Uterus (tissue), 4 donors: ENCODE results near the gene TIGD1. TPM values are rescaled to one million over a fixed set of nuclear protein-coding genes. Genes with fewer than 3 reads are reported as not detected.

Source experiments
- DNase-seq, 2 donors: peaks; one replicate each; pipeline ENCODE4 v3.0.0-alpha.2; 2019 to 2020
- H3K27ac ChIP-seq, 2 donors: fragments of 200-600 bp; sonication (generic); 1 replicate in 1 of 2; 2 replicates in 1 of 2; pipeline ENCODE4 v1.5.1; 2016 to 2018
- H3K27me3 ChIP-seq, 2 donors: fragments of 200-600 bp; sonication (generic); one replicate each; pipeline ENCODE4 v1.5.1; 2018 to 2019; ENCODE audit warnings: control low read depth in 1 of 2
- H3K36me3 ChIP-seq, 2 donors: fragments of 200-600 bp; sonication (generic); one replicate each; pipeline ENCODE4 v1.5.1; 2019; ENCODE audit warnings: control low read depth in 1 of 2
- H3K4me1 ChIP-seq, 2 donors: fragments of 200-600 bp; sonication (generic); one replicate each; pipeline ENCODE4 v1.5.1; 2018 to 2019; ENCODE audit warnings: control low read depth in 1 of 2
- H3K4me3 ChIP-seq, 2 donors: fragments of 200-600 bp; sonication (generic); 1 replicate in 1 of 2; 2 replicates in 1 of 2; pipeline ENCODE4 v1.5.1; 2018 to 2019; ENCODE audit warnings: mild to moderate bottlenecking in 1 of 2
- H3K9me3 ChIP-seq, 2 donors: fragments of 200-600 bp; sonication (generic); one replicate each; pipeline ENCODE4 v1.5.1; 2019; ENCODE audit warnings: control low read depth in 1 of 2
- CTCF ChIP-seq, 4 experiments: fragments of 200-600 bp in 2 of 4; fragments of 450-650 bp in 2 of 4; sonication (generic) in 2 of 4; IDR thresholded peaks; one replicate each; pipeline ENCODE4 v1.5.1; 2016 to 2019; ENCODE audit warnings: antibody characterized with exemption in 4 of 4, mild to moderate bottlenecking in 2 of 4, moderate library complexity in 1 of 4
- POLR2A ChIP-seq, 2 donors: fragments of 450-650 bp; IDR thresholded peaks; one replicate each; pipeline ENCODE4 v1.6.1; 2016; ENCODE audit warnings: antibody characterized with exemption in 2 of 2, mild to moderate bottlenecking in 1 of 2, moderate library complexity in 1 of 2
- intact Hi-C: fragments of 100-400 bp; cut with DNase I; formaldehyde crosslinking; loops from one replicate; pipeline ENCODE4 v1.15.1; 2023; ENCODE audit warnings: low total_unique reads
- total RNA-seq, 4 donors: library from RNA; depleted of rRNA in 3 of 4; stranded (reverse); fragments of >200 nt in 3 of 4; gene quantifications; one replicate each; pipeline versions ENCODE4 v1.1.0 to v1.2.4, GENCODE V29; 2014 to 2023
- donor health status: DM: yes; HTN: yes; CAD: no.

The TIGD1 gene
- total RNA-seq, 4 donors from 2014 or later: 4.6 to 8.5 (median 5.0) TPM

GRCh38 chr2:232539298-232540231 lies 10.8 kb downstream of the TIGD1 start, which contains the start of gene CHRNG:
CHRNG (plus strand) TSS chr2:232539692; CDS start chr2:232539748, 56 bp downstream.
- no peak within 1 kb of the TSS for H3K27ac ChIP-seq
- intact Hi-C loops: no loop called here
- DNase-seq: no peak
- no peak within 1 kb of the TSS for H3K4me3 ChIP-seq
- no peaks in the 10 kb centered on the region for H3K9me3 ChIP-seq
- H3K27me3 ChIP-seq: no peaks in the 10 kb centered on the region
- H3K4me1 ChIP-seq: no peaks in the 10 kb centered on the region
- no peaks in the 10 kb centered on the region for H3K36me3 ChIP-seq
- no peak for TF ChIP-seq POLR2A (IDR thresholded peaks at IDR 0.05)
- no peak for TF ChIP-seq CTCF (IDR thresholded peaks at IDR 0.05)

GRCh38 chr2:232538671-232539070 lies 11.7 kb downstream of the TIGD1 start:
- intact Hi-C loops: no loop called here
- DNase-seq: no peak
- H3K4me3 ChIP-seq: no peak overlapping the region
- H3K4me1 ChIP-seq: no peaks in the 10 kb centered on the region
- TF ChIP-seq POLR2A (IDR thresholded peaks at IDR 0.05) (no peak), CTCF (IDR thresholded peaks at IDR 0.05) (no peak)
- H3K27ac ChIP-seq: no peak overlapping the region
- no peaks in the 10 kb centered on the region for H3K9me3 ChIP-seq
- no peaks in the 10 kb centered on the region for H3K27me3 ChIP-seq
- H3K36me3 ChIP-seq: no peaks in the 10 kb centered on the region

GRCh38 chr2:232537499-232537898 lies 12.9 kb downstream of the TIGD1 start:
- intact Hi-C loops: no loop called here
- no peak for DNase-seq
- H3K9me3 ChIP-seq: no peaks in the 10 kb centered on the region
- H3K36me3 ChIP-seq: no peaks in the 10 kb centered on the region
- H3K4me3 ChIP-seq: no peak overlapping the region
- no peaks in the 10 kb centered on the region for H3K4me1 ChIP-seq
- H3K27me3 ChIP-seq: no peaks in the 10 kb centered on the region
- H3K27ac ChIP-seq: no peak overlapping the region
- TF ChIP-seq CTCF (IDR thresholded peaks at IDR 0.05): no peak
- TF ChIP-seq POLR2A (IDR thresholded peaks at IDR 0.05): no peak

GRCh38 chr2:232537079-232537478 lies 13.3 kb downstream of the TIGD1 start:
- Histone ChIP-seq H3K4me3 (no peak overlapping the region), H3K27ac (no peak overlapping the region), H3K36me3 (no peaks in the 10 kb centered on the region), H3K27me3 (no peaks in the 10 kb centered on the region), H3K4me1 (no peaks in the 10 kb centered on the region), H3K9me3 (no peaks in the 10 kb centered on the region)
- TF ChIP-seq POLR2A (IDR thresholded peaks at IDR 0.05) (no peak), CTCF (IDR thresholded peaks at IDR 0.05) (no peak)
- intact Hi-C loops: no loop called here
- no peak for DNase-seq

GRCh38 chr2:232535761-232536530 lies 14.4 kb downstream of the TIGD1 start:
- TF ChIP-seq POLR2A (IDR thresholded peaks at IDR 0.05) (no peak), CTCF (IDR thresholded peaks at IDR 0.05) (no peak)
- no peak overlapping the region for H3K27ac ChIP-seq
- no peaks in the 10 kb centered on the region for H3K27me3 ChIP-seq
- no peak for DNase-seq
- no peaks in the 10 kb centered on the region for H3K36me3 ChIP-seq
- intact Hi-C loops: no loop called here
- H3K4me3 ChIP-seq: no peak overlapping the region
- no peaks in the 10 kb centered on the region for H3K9me3 ChIP-seq
- no peaks in the 10 kb centered on the region for H3K4me1 ChIP-seq
